H1 (cell line): ENCODE results near the gene OXSR1. TPM values are rescaled to one million over a fixed set of nuclear protein-coding genes. Genes with fewer than 3 reads are reported as not detected.

Experiments
- SIX5 ChIP-seq: IDR thresholded peaks from 2 replicates; pipeline ENCODE4 v1.6.1; 2011; ENCODE audit warnings: mild to moderate bottlenecking, low read depth, low read length
- SRF ChIP-seq: IDR thresholded peaks from 2 replicates; pipeline ENCODE4 v1.6.1; 2011; ENCODE audit warnings: mild to moderate bottlenecking, low read depth, low read length, moderate library complexity
- polyA plus RNA-seq, 7 experiments: library from polyadenylated mRNA; depleted of rRNA in 3 of 7; stranded (reverse) in 5 of 7; unstranded in 2 of 7; fragments of >200 nt in 5 of 7; fragments of 200-250 nt in 2 of 7; gene quantifications; 1 replicate in 5 of 7; 2 replicates in 1 of 7; 4 replicates in 1 of 7; pipeline versions ENCODE4 v1.2.1 to v1.2.3, GENCODE V29; 2011 to 2013; ENCODE audit warnings: missing spikeins in 2 of 7, mixed read lengths in 2 of 7
- total RNA-seq: library from RNA; stranded (reverse); fragmentation: NEBNext Ultra II Directional; extraction: Animal tissue kit (Norgen Biotek cat#: 25700); gene quantifications from 2 replicates; pipeline ENCODE4 v1.2.1, GENCODE V29; 2021

Gene OXSR1
- total and polyA plus RNA-seq, 2 of the 8 experiments (the other 6 are each of a cell fraction or from before 2014, with no cell fraction given): 25.1 to 47.0 TPM

DNA sequence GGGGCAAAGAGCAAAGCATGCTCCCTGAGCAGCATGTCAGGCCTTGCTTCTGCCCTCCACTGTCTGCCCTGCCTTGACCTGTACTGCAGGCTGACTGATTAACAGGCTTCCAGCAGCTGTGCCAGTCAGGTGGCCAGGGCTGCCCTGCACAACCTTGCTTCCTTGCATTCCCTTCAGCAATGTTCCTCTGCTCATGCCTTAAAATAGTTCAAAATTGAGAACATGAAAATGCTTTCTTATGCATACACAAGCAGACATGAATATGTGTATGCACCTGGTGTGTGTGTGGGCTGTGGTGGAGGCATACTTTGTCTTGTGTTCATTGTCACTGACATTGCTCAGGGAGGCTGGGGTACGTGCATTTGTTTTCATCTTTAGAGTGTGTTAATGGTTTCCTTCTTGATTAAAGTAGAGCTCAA is 99.0 kb downstream of the OXSR1 start (continued):
- TF ChIP-seq SIX5 (no peak), SRF (no peak)
